Measurements from ENCODE around the gene ST7L. TPM values are rescaled to one million over a fixed set of nuclear protein-coding genes. Genes with fewer than 3 reads are reported as not detected.

Gene ST7L
- total and polyA plus RNA-seq, 2 of the 4 experiments (the other 2 are of a cell fraction): 7.7 to 14.7 TPM

- TF ChIP-seq RAD21 (IDR thresholded peaks at IDR 0.05; ENCODE audit: low read length): no peak
These were observed 18.5 kb upstream of the ST7L start (continued) for GRCh38 chr1:112637254-112638109.

- in situ Hi-C loops (cut with MboI; ENCODE audit: low sequenced_read_pairs): no loop called here
- intact Hi-C loops (cut with micrococcal nuclease): loop anchor here (5.0 kb wide), 1 partner anchor 36 kb away; the partner anchor contains the start of gene MOV10
- no peak overlapping the region for H2AK9ac ChIP-seq (replicated peaks; ENCODE audit: low read depth, low read length, poor library complexity)
- H2BK15ac ChIP-seq (ENCODE audit: low read depth, low read length): no peak overlapping the region
- TF ChIP-seq POLR2A (IDR thresholded peaks at IDR 0.05; ENCODE audit: low read depth, low read length) (no peak), CHD1 (IDR thresholded peaks at IDR 0.05; ENCODE audit: low read depth, low read length) (no peak), NFE2L2 (IDR thresholded peaks at IDR 0.05; ENCODE audit: low read depth, low read length) (peak; percentile 37; the same call in 1 of the 2 replicates)
- peak overlapping the region; percentile 70; the same call in 1 of the 2 replicates for H3K14ac ChIP-seq (replicated peaks; ENCODE audit: low read depth, low read length)
- 0 out of 2 replicates have a peak, but pooled peaks cover 1% of the 10 kb centered on the region for H3K36me3 ChIP-seq (ENCODE audit: control insufficient read depth, insufficient read depth, low read length)
- H3K4ac ChIP-seq (ENCODE audit: low read depth, low read length): no peak overlapping the region
- H3K4me3 ChIP-seq (ENCODE audit: insufficient read depth, low read depth, low read length): no peak overlapping the region
- no peak overlapping the region for H4K5ac ChIP-seq (ENCODE audit: low read depth, low read length)
- DNase-seq (no peak), ATAC-seq (ENCODE audit: low read depth) (no peak)
- H3K23ac ChIP-seq (ENCODE audit: low read depth, low read length): peak overlapping the region; percentile 78; the same call in 1 of the 2 replicates
- H2BK120ac ChIP-seq (ENCODE audit: low read depth, low read length): no peak overlapping the region
- no TSS peak for BruUV-seq (replicated peaks)
- H3K9me1 ChIP-seq (ENCODE audit: insufficient read depth, low read length): peaks cover 8% of the 10 kb centered on the region
- no peak overlapping the region for H2AFZ ChIP-seq (replicated peaks; ENCODE audit: low read length, poor library complexity)
- peak overlapping the region; percentile 72 for H3K4me2 ChIP-seq (ENCODE audit: low read depth, low read length)
- peaks cover 0 to 41% of the 10 kb centered on the region in 2 experiments; a peak in 2 of 4 replicates for H3K79me1 ChIP-seq (ENCODE audit: low read depth in 1 of 2, low read length in 2 of 2)
- peaks cover 4% of the 10 kb centered on the region for H3K4me1 ChIP-seq (ENCODE audit: control insufficient read depth, insufficient read depth, low read length)
- no peak overlapping the region for H4K8ac ChIP-seq (ENCODE audit: low read depth in 2 of 2, low read length in 2 of 2)
- H4K20me1 ChIP-seq (ENCODE audit: insufficient read depth, low read length): peaks cover 77% of the 10 kb centered on the region
- no peak overlapping the region for H3K56ac ChIP-seq (ENCODE audit: extremely low read depth, insufficient read depth, low read length)
- no peak overlapping the region for H3K9ac ChIP-seq (ENCODE audit: low read depth, low read length)
- POLR2A ChIA-PET (ENCODE audit: unreplicated experiment): no interaction called here
- peak overlapping the region; percentile 89 for H2BK5ac ChIP-seq (ENCODE audit: low read depth, low read length, poor library complexity, severe bottlenecking)
- H2BK20ac ChIP-seq (ENCODE audit: low read depth, low read length): no peak overlapping the region
- H4K91ac ChIP-seq (ENCODE audit: insufficient read depth, low read depth, low read length): no peak overlapping the region
- H3K18ac ChIP-seq (ENCODE audit: low read depth, low read length): peak overlapping the region; percentile 18; the same call in 1 of the 2 replicates
- CTCF ChIA-PET: interaction anchor here (0.9 kb wide), 1 partner anchor 11 kb away, joined by 3 read pairs; no protein-coding TSS in a partner anchor
- dilution Hi-C loops (cut with HindIII; ENCODE audit: low sequenced_read_pairs, unreplicated experiment): no loop called here
- H3K27me3 ChIP-seq (ENCODE audit: control insufficient read depth, insufficient read depth, low read length): no peaks in the 10 kb centered on the region
- H2AK5ac ChIP-seq (ENCODE audit: low read depth, low read length): no peak overlapping the region
- no peaks in the 10 kb centered on the region for H3K9me3 ChIP-seq (ENCODE audit: control insufficient read depth, insufficient read depth, low read length)
- peak overlapping the region; percentile 83; the same call in 1 of the 2 replicates for H3K27ac ChIP-seq (ENCODE audit: insufficient read depth, low read length)
These were observed 17.8 kb upstream of the ST7L start for GRCh38 chr1:112636597-112637253.

Measured in IMR-90 (cell line).